HepG2 (cell line): ENCODE results near the gene EMCN. TPM values are rescaled to one million over a fixed set of nuclear protein-coding genes. Genes with fewer than 3 reads are reported as not detected.

Experiments
- ATAC-seq: fragments of 200-7000 bp; cut with Tn5 transposase; 3 replicates; pipeline ENCODE4 v1.9.1; 2020; ENCODE audit warnings: mild to moderate bottlenecking, moderate library complexity
- BruUV-seq: library from RNA; stranded (reverse); fragments of 400-500 nt; replicated peaks from 2 replicates; lab custom pipeline; 2021; lab: Mats Ljungman, UMichigan
- CTCF ChIA-PET: fragments of 300-600 bp; formaldehyde crosslinking; extraction: SDS; loops from one replicate; lab custom pipeline; 2021; ENCODE audit warnings: low total read pairs, inconsistent platforms, low intra/inter-chr PET ratio; lab: Yijun Ruan, JAX
- POLR2A ChIA-PET: fragments of 350-600 bp; sonication (Branson Sonifier 250); formaldehyde crosslinking; loops from one replicate; lab custom pipeline; 2020; ENCODE audit warnings: antibody characterized with exemption, inconsistent platforms; lab: Yijun Ruan, JAX
- DNase-seq: peaks from one replicate; pipeline ENCODE4 v3.0.0-alpha.2; 2015; ENCODE audit warnings: low spot score
- FAIRE-seq: peaks from 3 replicates; lab custom pipeline; 2011; peaks lifted over from hg19 to GRCh38; lab: Jason Lieb, UNC
- H2AFZ ChIP-seq: one replicate; pipeline ENCODE4 v1.6.1; 2011; ENCODE audit warnings: low read length, inconsistent platforms
- H3K27ac ChIP-seq: fragments of 300-600 bp; 3 replicates; pipeline ENCODE4 v1.8.0; 2011; ENCODE audit warnings: mixed run types, mild to moderate bottlenecking, mixed read lengths, low read length, inconsistent platforms; ENCODE audit not compliant: insufficient read depth; ENCODE audit errors: extremely low read length
- H3K27me3 ChIP-seq, 2 experiments: fragments of 200-600 bp in 1 of 2; 2 replicates in 1 of 2; 3 replicates in 1 of 2; pipeline versions ENCODE4 v1.6.0 to v1.8.0; 2011; ENCODE audit warnings: low read length in 2 of 2, mild to moderate bottlenecking in 2 of 2, moderate library complexity in 2 of 2, inconsistent platforms in 1 of 2; ENCODE audit not compliant: insufficient read depth in 2 of 2, control insufficient read depth in 1 of 2
- H3K36me3 ChIP-seq, 2 experiments: fragments of 200-600 bp in 1 of 2; replicated peaks in 1 of 2; 2 replicates in 1 of 2; 3 replicates in 1 of 2; pipeline versions ENCODE4 v1.5.1 to v1.8.0; 2011; ENCODE audit warnings: low read length in 2 of 2, inconsistent platforms in 1 of 2; ENCODE audit not compliant: insufficient read depth in 2 of 2, control insufficient read depth in 1 of 2
- H3K4me1 ChIP-seq: 2 replicates; pipeline ENCODE4 v1.5.1; 2012; ENCODE audit warnings: low read length, inconsistent platforms; ENCODE audit not compliant: insufficient read depth
- H3K4me2 ChIP-seq: 2 replicates; pipeline ENCODE4 v1.6.0; 2011; ENCODE audit warnings: low read depth, low read length, inconsistent platforms
- H3K4me3 ChIP-seq, 3 experiments: fragments of 200-600 bp in 1 of 3; sonication (generic), shearing (Covaris generic) in 1 of 3; replicated peaks in 1 of 3; 2 replicates each; pipeline ENCODE4 v1.5.1; 2011 to 2016; ENCODE audit warnings: low read length in 3 of 3, inconsistent platforms in 2 of 3, low read depth in 2 of 3, mild to moderate bottlenecking in 2 of 3, control low read depth in 1 of 3, mixed read lengths in 1 of 3; ENCODE audit not compliant: insufficient read depth in 1 of 3
- H3K79me2 ChIP-seq: one replicate; pipeline ENCODE4 v1.6.1; 2011; ENCODE audit warnings: low read length, inconsistent platforms; ENCODE audit not compliant: insufficient read depth
- H3K9ac ChIP-seq: 2 replicates; pipeline ENCODE4 v1.6.0; 2011; ENCODE audit warnings: mild to moderate bottlenecking, low read depth, low read length, inconsistent platforms; ENCODE audit not compliant: insufficient read depth
- H3K9me3 ChIP-seq: 2 replicates; pipeline ENCODE4 v1.5.1; 2012; ENCODE audit warnings: mild to moderate bottlenecking, low read length
- H4K20me1 ChIP-seq: 2 replicates; pipeline ENCODE4 v1.6.0; 2011; ENCODE audit warnings: inconsistent platforms, mild to moderate bottlenecking, low read length, moderate library complexity; ENCODE audit not compliant: insufficient read depth
- AHR ChIP-seq: IDR thresholded peaks from 2 replicates; pipeline ENCODE4 v1.6.1; 2018; ENCODE audit warnings: missing genetic modification reagents, missing compliant biosample characterization
- CTCF ChIP-seq: sonication (generic); formaldehyde crosslinking; IDR thresholded peaks from 2 replicates; pipeline ENCODE4 v1.5.0; 2020; ENCODE audit warnings: mild to moderate bottlenecking, missing genetic modification reagents, moderate library complexity
- FOXK2 ChIP-seq: fragments of 450-650 bp; IDR thresholded peaks from 2 replicates; pipeline ENCODE4 v1.6.1; 2016
- ZNF644 ChIP-seq: IDR thresholded peaks from 2 replicates; pipeline ENCODE4 v1.6.1; 2016; ENCODE audit warnings: low read depth
- ZNF749 ChIP-seq: sonication (generic); formaldehyde crosslinking; IDR thresholded peaks from 2 replicates; pipeline ENCODE4 v1.8.0; 2022; ENCODE audit warnings: mild to moderate bottlenecking, missing genetic modification reagents, moderate library complexity, borderline replicate concordance
- ZNF770 ChIP-seq: sonication (generic); formaldehyde crosslinking; IDR thresholded peaks from 2 replicates; pipeline ENCODE4 v1.5.0; 2020; ENCODE audit warnings: mild to moderate bottlenecking, missing genetic modification reagents
- WGBS: methylation state at CpG from one replicate; pipeline ENCODE4 v1.1.6; 2017; ENCODE audit warnings: low lambda C conversion rate; 5-methylcytosine and 5-hydroxymethylcytosine counted together
- in situ Hi-C: cut with HindIII; loops from 2 replicates; pipeline ENCODE4 v1.10.0; 2017; ENCODE audit warnings: low pct_unique_long_range_greater_than_20kb; ENCODE audit not compliant: extremely low pct_ligation_motif_present
- intact Hi-C: fragments of 100-400 bp; cut with micrococcal nuclease; formaldehyde crosslinking; loops from one replicate; pipeline ENCODE4 v1.10.0; 2022; ENCODE audit not compliant: unreplicated experiment
- polyA plus RNA-seq, 8 experiments: library from polyadenylated mRNA; depleted of rRNA in 3 of 8; stranded (reverse) in 7 of 8; unstranded in 1 of 8; fragments of >200 nt; fragmentation: Illumina TruSeq in 4 of 8; extraction: Trizol in 4 of 8; gene quantifications; 2 replicates each; pipeline versions ENCODE4 v1.2.1 to v1.2.3, GENCODE V29; 2011 to 2016; ENCODE audit warnings: low read depth in 4 of 8, missing spikeins in 1 of 8, mixed read lengths in 1 of 8; ENCODE audit not compliant: insufficient read depth in 1 of 8
- total RNA-seq, 5 experiments: library from RNA; depleted of rRNA; stranded (reverse); fragments of >200 nt; fragmentation: Illumina TruSeq; extraction: Trizol; gene quantifications; 2 replicates each; pipeline ENCODE4 v1.2.3, GENCODE V29; 2016; ENCODE audit warnings: low read depth in 1 of 5

Gene EMCN
- total and polyA plus RNA-seq, 2 of the 13 experiments (the other 11 are each of a cell fraction or from before 2014, with no cell fraction given) = not detected

GRCh38 chr4:100372432-100372831 is 145.4 kb downstream of the EMCN start:
- TF ChIP-seq ZNF749 (CRISPR knock-in tag) = no peak
- 0 out of 2 replicates have a peak, but pooled peaks have one; percentile 18 for TF ChIP-seq CTCF (CRISPR knock-in tag)
- TF ChIP-seq ZNF770 = no peak
- no peak for TF ChIP-seq AHR (CRISPR knock-in tag)
- no peak for TF ChIP-seq FOXK2
- no peak for TF ChIP-seq ZNF644
- H2AFZ ChIP-seq = no peak overlapping the region

More at GRCh38 chr4:100372432-100372831, 145.4 kb downstream of the EMCN start:
- Histone ChIP-seq H4K20me1 (no peaks in the 10 kb centered on the region), H3K4me1 (no peaks in the 10 kb centered on the region), H3K9me3 (no peaks in the 10 kb centered on the region), H3K4me2 (no peak overlapping the region), H3K4me3 (no peak overlapping the region), H3K27ac (no peak overlapping the region), H3K79me2 (no peaks in the 10 kb centered on the region), H3K9ac (no peak overlapping the region), H3K27me3 (no peaks in the 10 kb centered on the region), H3K36me3 (no peaks in the 10 kb centered on the region)
- in situ Hi-C loops (no loop called here), intact Hi-C loops (loop anchor here (5.0 kb wide), 1 partner anchor 1890 kb away; no protein-coding TSS in a partner anchor)
- WGBS = 14% methylated on average over 3 of the region's 3 CpGs
- POLR2A ChIA-PET = no interaction called here
- no TSS peak for BruUV-seq
- no peak for FAIRE-seq
- CTCF ChIA-PET = interaction anchor here (0.8 kb wide), 1 partner anchor 1891 kb away, joined by 3 read pairs; no protein-coding TSS in a partner anchor
- DNase-seq = peak; percentile 1
- peak; percentile 53; the same call in 2 of the 3 replicates for ATAC-seq
